OCI-LY7 (cell line): ENCODE measurements around the gene OSBPL3. TPM values are rescaled to one million over a fixed set of nuclear protein-coding genes. Genes with fewer than 3 reads are reported as not detected.
"Not testable (repeated sequence)": the region's sequence is repeated elsewhere in the genome, so short reads cannot be mapped to it uniquely, and the experiment has no call there.

Source experiments
- BruUV-seq: library from RNA; stranded (reverse); fragments of 400-500 nt; replicated peaks from 2 replicates; lab custom pipeline; 2021; lab: Mats Ljungman, UMichigan
- CTCF ChIA-PET: fragments of 300-600 bp; sonication (Branson Sonifier 250); formaldehyde crosslinking; loops from one replicate; lab custom pipeline; 2022; ENCODE audit warnings: antibody characterized with exemption; ENCODE audit not compliant: unreplicated experiment; lab: Charles Lee
- POLR2A ChIA-PET: fragments of 300-600 bp; sonication (Branson Sonifier 250); formaldehyde crosslinking; loops from one replicate; lab custom pipeline; 2022; ENCODE audit warnings: antibody characterized with exemption; lab: Charles Lee
- DNase-seq: peaks from one replicate; pipeline ENCODE4 v3.0.0-alpha.2; 2015; ENCODE audit warnings: low spot score
- H2AFZ ChIP-seq: fragments of 200-600 bp; sonication (generic), shearing (Covaris generic); 2 replicates; pipeline ENCODE4 v1.6.1; 2014; ENCODE audit warnings: mild to moderate bottlenecking, antibody characterized with exemption, low read length, moderate library complexity
- H3K27ac ChIP-seq: fragments of 200-600 bp; sonication (generic); 2 replicates; pipeline ENCODE4 v1.5.1; 2014; ENCODE audit warnings: mixed run types, low read depth, mild to moderate bottlenecking, moderate library complexity, low read length, inconsistent platforms; ENCODE audit not compliant: poor library complexity, severe bottlenecking
- H3K36me3 ChIP-seq: fragments of 200-600 bp; sonication (generic); 2 replicates; pipeline ENCODE4 v1.6.1; 2014; ENCODE audit warnings: mild to moderate bottlenecking, antibody characterized with exemption, low read length, moderate library complexity, mixed read lengths; ENCODE audit not compliant: insufficient read depth
- H3K4me1 ChIP-seq: fragments of 200-600 bp; sonication (generic); 2 replicates; pipeline ENCODE4 v1.5.1; 2014; ENCODE audit warnings: mild to moderate bottlenecking, low read length; ENCODE audit not compliant: insufficient read depth, poor library complexity, severe bottlenecking
- H3K4me2 ChIP-seq: fragments of 200-600 bp; sonication (generic); 2 replicates; pipeline ENCODE4 v1.6.1; 2014; ENCODE audit warnings: mild to moderate bottlenecking, low read length
- H3K4me3 ChIP-seq: fragments of 200-600 bp; sonication (generic); 2 replicates; pipeline ENCODE4 v1.5.1; 2014; ENCODE audit warnings: mild to moderate bottlenecking, low read depth, low read length; ENCODE audit not compliant: poor library complexity, severe bottlenecking
- H3K79me2 ChIP-seq: fragments of 200-600 bp; sonication (generic); 2 replicates; pipeline ENCODE4 v1.6.1; 2016; ENCODE audit warnings: low read depth, mild to moderate bottlenecking, low read length, moderate library complexity, mixed read lengths; ENCODE audit not compliant: insufficient read depth
- H3K9me2 ChIP-seq: fragments of 200-600 bp; sonication (generic); 2 replicates; pipeline ENCODE4 v1.6.1; 2016; ENCODE audit warnings: mild to moderate bottlenecking, low read length, mixed read lengths; ENCODE audit not compliant: insufficient read depth
- H3K9me3 ChIP-seq: fragments of 200-600 bp; sonication (generic); 2 replicates; pipeline ENCODE4 v1.6.1; 2014; ENCODE audit warnings: mild to moderate bottlenecking, mixed run types, low read length, mixed read lengths
- H4K20me1 ChIP-seq: fragments of 200-600 bp; sonication (generic); 2 replicates; pipeline ENCODE4 v1.6.1; 2014; ENCODE audit warnings: mild to moderate bottlenecking, antibody characterized with exemption, low read length, moderate library complexity, mixed read lengths; ENCODE audit not compliant: insufficient read depth
- EZH2phosphoT487 ChIP-seq: fragments of 200-600 bp; sonication (generic); IDR thresholded peaks from 2 replicates; pipeline ENCODE4 v1.6.1; 2018; ENCODE audit warnings: low read depth, borderline replicate concordance, mild to moderate bottlenecking, mixed run types, antibody characterized with exemption, low read length, moderate library complexity, mixed read lengths
- intact Hi-C: fragments of 100-400 bp; cut with micrococcal nuclease; formaldehyde crosslinking; loops from one replicate; pipeline ENCODE4 v1.10.0; 2022; ENCODE audit not compliant: unreplicated experiment
- total RNA-seq, 2 experiments: library from RNA; depleted of rRNA in 1 of 2; stranded (reverse); fragments of >200 nt in 1 of 2; shearing (Covaris generic) in 1 of 2; gene quantifications; 2 replicates each; pipeline ENCODE4 v1.2.3, GENCODE V29; 2014 to 2022
- TF ChIP-seq, protein P1 (sequence below): fragments of 200-600 bp; sonication (generic); conservative IDR thresholded peaks from 2 replicates; pipeline ENCODE4 v1.5.1; 2014; ENCODE audit warnings: mild to moderate bottlenecking, antibody characterized with exemption, low read length, moderate library complexity, mixed read lengths

The OSBPL3 gene
- total RNA-seq, 2 experiments from 2014 or later, result 28.7 to 79.9 TPM

DNA sequence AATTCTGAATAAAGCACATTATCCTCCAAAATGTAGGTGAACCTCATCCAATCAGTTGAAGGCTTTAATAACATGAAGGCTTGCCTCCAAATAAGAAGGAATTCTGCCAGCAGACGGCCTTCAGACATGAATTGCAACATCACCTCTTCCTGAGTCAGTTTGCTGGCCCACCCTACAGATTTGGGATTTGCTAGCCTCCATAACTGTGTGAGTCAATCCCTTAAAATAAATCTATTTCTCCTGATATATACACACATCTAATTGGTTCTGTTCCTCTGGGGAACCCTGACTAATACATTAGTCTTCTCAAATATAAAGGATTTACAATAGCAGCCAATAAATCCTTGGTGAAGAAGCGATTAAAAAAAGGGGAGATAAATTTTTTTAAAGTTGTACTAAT, 34.8 kb upstream of the OSBPL3 start:
- POLR2A ChIA-PET, result no interaction called here
- Histone ChIP-seq H3K36me3 (no peaks in the 10 kb centered on the region), H3K27ac (no peak overlapping the region), H3K4me1 (no peaks in the 10 kb centered on the region), H3K9me3 (no peaks in the 10 kb centered on the region), H3K79me2 (no peaks in the 10 kb centered on the region), H4K20me1 (no peaks in the 10 kb centered on the region), H3K9me2 (no peaks in the 10 kb centered on the region), H3K4me3 (no peak overlapping the region), H2AFZ (no peak overlapping the region), H3K4me2 (no peak overlapping the region)
- no TSS peak for BruUV-seq
- CTCF ChIA-PET, result no interaction called here
- intact Hi-C loops, result no loop called here
- no peak for DNase-seq
- TF ChIP-seq, protein P1, sequence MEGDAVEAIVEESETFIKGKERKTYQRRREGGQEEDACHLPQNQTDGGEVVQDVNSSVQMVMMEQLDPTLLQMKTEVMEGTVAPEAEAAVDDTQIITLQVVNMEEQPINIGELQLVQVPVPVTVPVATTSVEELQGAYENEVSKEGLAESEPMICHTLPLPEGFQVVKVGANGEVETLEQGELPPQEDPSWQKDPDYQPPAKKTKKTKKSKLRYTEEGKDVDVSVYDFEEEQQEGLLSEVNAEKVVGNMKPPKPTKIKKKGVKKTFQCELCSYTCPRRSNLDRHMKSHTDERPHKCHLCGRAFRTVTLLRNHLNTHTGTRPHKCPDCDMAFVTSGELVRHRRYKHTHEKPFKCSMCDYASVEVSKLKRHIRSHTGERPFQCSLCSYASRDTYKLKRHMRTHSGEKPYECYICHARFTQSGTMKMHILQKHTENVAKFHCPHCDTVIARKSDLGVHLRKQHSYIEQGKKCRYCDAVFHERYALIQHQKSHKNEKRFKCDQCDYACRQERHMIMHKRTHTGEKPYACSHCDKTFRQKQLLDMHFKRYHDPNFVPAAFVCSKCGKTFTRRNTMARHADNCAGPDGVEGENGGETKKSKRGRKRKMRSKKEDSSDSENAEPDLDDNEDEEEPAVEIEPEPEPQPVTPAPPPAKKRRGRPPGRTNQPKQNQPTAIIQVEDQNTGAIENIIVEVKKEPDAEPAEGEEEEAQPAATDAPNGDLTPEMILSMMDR, result no peak
- no peak for TF ChIP-seq EZH2phosphoT487

DNA sequence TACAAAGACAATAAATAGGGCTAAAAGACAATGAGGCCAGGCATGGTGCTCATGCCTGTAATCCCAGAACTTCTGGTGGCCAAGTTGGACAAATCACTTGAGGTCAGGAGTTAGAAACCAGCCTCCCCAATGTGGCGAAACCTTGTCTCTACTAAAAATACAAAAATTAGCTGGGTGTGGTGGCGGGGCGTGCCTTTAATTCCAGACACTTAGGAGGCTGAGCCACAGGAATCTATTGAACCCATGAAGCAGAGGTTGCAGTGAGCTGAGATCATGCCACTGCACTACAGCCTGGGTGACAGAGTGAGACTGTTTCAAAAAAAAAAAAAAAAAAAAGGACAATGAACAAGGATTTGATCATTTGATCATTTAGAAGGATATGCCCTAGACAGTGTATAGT, 32.7 kb upstream of the OSBPL3 start:
- H3K9me2 ChIP-seq, H3K4me2 ChIP-seq, H3K4me3 ChIP-seq, H4K20me1 ChIP-seq, BruUV-seq, H3K4me1 ChIP-seq, H3K9me3 ChIP-seq, H2AFZ ChIP-seq, H3K36me3 ChIP-seq, CTCF ChIA-PET, DNase-seq, H3K79me2 ChIP-seq, intact Hi-C loops, H3K27ac ChIP-seq: not testable (repeated sequence)
- POLR2A ChIA-PET, result interaction anchor here (0.7 to 1.7 kb wide), 5 partner anchors 10 to 998 kb away, joined by 3 to 5 read pairs (median 4); no protein-coding TSS in a partner anchor

DNA sequence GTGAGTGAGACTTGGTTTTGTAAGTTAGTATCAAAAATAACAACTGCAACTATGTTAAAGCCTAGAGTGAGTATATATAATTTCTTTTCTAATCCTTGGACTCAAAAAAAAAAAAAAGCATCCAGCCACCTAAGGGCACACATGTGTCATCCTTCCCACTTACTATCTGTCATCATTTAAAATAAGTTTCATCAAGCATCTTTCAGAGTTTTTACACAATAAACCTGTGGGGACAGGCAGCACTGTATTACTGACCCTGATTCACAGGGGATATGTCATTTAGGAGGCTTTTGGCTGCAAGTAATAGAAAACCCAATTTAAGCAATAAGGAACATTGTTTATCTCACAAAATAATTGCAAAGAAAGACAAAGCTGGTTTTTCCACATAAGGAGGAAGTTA, 32.3 kb upstream of the OSBPL3 start:
- POLR2A ChIA-PET, result interaction anchor here (0.7 to 1.7 kb wide), 5 partner anchors 9 to 45 kb away, joined by 3 to 5 read pairs (median 4); no protein-coding TSS in a partner anchor

More for the DNA sequence above, 32.3 kb upstream of the OSBPL3 start:
- CTCF ChIA-PET, result no interaction called here
- no peaks in the 10 kb centered on the region for H3K79me2 ChIP-seq
- H3K36me3 ChIP-seq, result no peaks in the 10 kb centered on the region
- intact Hi-C loops, result no loop called here
- no peaks in the 10 kb centered on the region for H4K20me1 ChIP-seq
- no peaks in the 10 kb centered on the region for H3K9me2 ChIP-seq
- H3K9me3 ChIP-seq, result 0 out of 2 replicates have a peak, but pooled peaks cover 3% of the 10 kb centered on the region
- no peak overlapping the region for H3K4me2 ChIP-seq
- no peak overlapping the region for H2AFZ ChIP-seq
- no peak for DNase-seq
- TF ChIP-seq, protein P1, result no peak
- no peak for TF ChIP-seq EZH2phosphoT487
- no TSS peak for BruUV-seq
- no peak overlapping the region for H3K4me3 ChIP-seq
- H3K27ac ChIP-seq, result no peak overlapping the region
- no peaks in the 10 kb centered on the region for H3K4me1 ChIP-seq
